Nephron (organoid): ENCODE results near the gene MS4A10.
"Not testable (repeated sequence)": the region's sequence is repeated elsewhere in the genome, so short reads cannot be mapped to it uniquely, and the experiment has no call there.

Experiments used
- H3K27ac Mint-ChIP-seq, 3 experiments: 2 replicates each; pipeline ENCODE4 v1.8.0; 2020; ENCODE audit warnings: mixed read lengths in 3 of 3, mild to moderate bottlenecking in 2 of 3, moderate library complexity in 1 of 3
- H3K27me3 Mint-ChIP-seq: 2 replicates; pipeline ENCODE4 v1.8.0; 2021; ENCODE audit warnings: low read depth, mild to moderate bottlenecking, moderate library complexity, mixed read lengths
- H3K36me3 Mint-ChIP-seq: 2 replicates; pipeline ENCODE4 v1.8.0; 2020; ENCODE audit warnings: low read depth, mixed read lengths
- H3K4me1 Mint-ChIP-seq: 2 replicates; pipeline ENCODE4 v1.8.0; 2020; ENCODE audit warnings: mixed read lengths
- H3K4me3 Mint-ChIP-seq, 3 experiments: 2 replicates each; pipeline ENCODE4 v1.8.0; 2020; ENCODE audit warnings: mild to moderate bottlenecking in 3 of 3, mixed read lengths in 3 of 3, moderate library complexity in 2 of 3
- H3K9me3 Mint-ChIP-seq: 2 replicates; pipeline ENCODE4 v1.8.0; 2020; ENCODE audit warnings: mixed read lengths
- CTCF ChIP-seq, 3 experiments: fragments of 200-600 bp; sonication (generic); IDR thresholded peaks; one replicate each; pipeline ENCODE4 v1.5.0; 2021; ENCODE audit warnings: antibody characterized with exemption in 3 of 3; ENCODE audit not compliant: unreplicated experiment in 3 of 3

The MS4A10 gene

GRCh38 chr11:60821827-60822599 lies 36.9 kb downstream of the MS4A10 start:
- no peak overlapping the region for H3K27ac Mint-ChIP-seq
- H3K9me3 Mint-ChIP-seq: peaks cover 3% of the 10 kb centered on the region
- TF ChIP-seq CTCF (IDR thresholded peaks at IDR 0.05; ENCODE audit: unreplicated experiment in 3 of 3): no peak
- no peaks in the 10 kb centered on the region for H3K4me1 Mint-ChIP-seq
- H3K36me3 Mint-ChIP-seq: no peaks in the 10 kb centered on the region
- no peak overlapping the region for H3K4me3 Mint-ChIP-seq
- peaks cover 7% of the 10 kb centered on the region for H3K27me3 Mint-ChIP-seq

- H3K27me3 Mint-ChIP-seq, H3K27ac Mint-ChIP-seq, H3K36me3 Mint-ChIP-seq, H3K4me1 Mint-ChIP-seq, H3K4me3 Mint-ChIP-seq, H3K9me3 Mint-ChIP-seq: not testable (repeated sequence)
Measured at GRCh38 chr11:60823745-60824306, 38.7 kb downstream of the MS4A10 start.

- no peak for TF ChIP-seq CTCF (IDR thresholded peaks at IDR 0.05; ENCODE audit: unreplicated experiment in 3 of 3)
- H3K27ac Mint-ChIP-seq: no peak overlapping the region
- H3K4me3 Mint-ChIP-seq: no peak overlapping the region
- no peaks in the 10 kb centered on the region for H3K4me1 Mint-ChIP-seq
- H3K36me3 Mint-ChIP-seq: no peaks in the 10 kb centered on the region
- no peaks in the 10 kb centered on the region for H3K9me3 Mint-ChIP-seq
- no peaks in the 10 kb centered on the region for H3K27me3 Mint-ChIP-seq
Measured at GRCh38 chr11:60825118-60825517, 40.0 kb downstream of the MS4A10 start.

GRCh38 chr11:60825790-60826189 lies 40.7 kb downstream of the MS4A10 start:
- H3K27me3 Mint-ChIP-seq: no peaks in the 10 kb centered on the region
- TF ChIP-seq CTCF (IDR thresholded peaks at IDR 0.05; ENCODE audit: unreplicated experiment in 3 of 3): no peak
- no peak overlapping the region for H3K27ac Mint-ChIP-seq
- no peaks in the 10 kb centered on the region for H3K4me1 Mint-ChIP-seq
- H3K36me3 Mint-ChIP-seq: no peaks in the 10 kb centered on the region
- no peaks in the 10 kb centered on the region for H3K9me3 Mint-ChIP-seq
- H3K4me3 Mint-ChIP-seq: no peak overlapping the region

GRCh38 chr11:60830478-60831142 lies 45.5 kb downstream of the MS4A10 start:
- Mint-ChIP-seq H3K27ac (peak overlapping the region in 1 of 3 experiments; percentile 8), H3K27me3 (peaks cover 4% of the 10 kb centered on the region), H3K4me3 (no peak overlapping the region), H3K9me3 (no peaks in the 10 kb centered on the region), H3K36me3 (no peaks in the 10 kb centered on the region), H3K4me1 (no peaks in the 10 kb centered on the region)
- TF ChIP-seq CTCF (IDR thresholded peaks at IDR 0.05; ENCODE audit: unreplicated experiment in 3 of 3): no peak

- no peaks in the 10 kb centered on the region for H3K4me1 Mint-ChIP-seq
- H3K27ac Mint-ChIP-seq: peak overlapping the region in 1 of 3 experiments; percentile 8
- TF ChIP-seq CTCF (IDR thresholded peaks at IDR 0.05; ENCODE audit: unreplicated experiment in 3 of 3): peak; percentile 84 to 92 (median 86)
- H3K27me3 Mint-ChIP-seq: peaks cover 4% of the 10 kb centered on the region
- no peaks in the 10 kb centered on the region for H3K36me3 Mint-ChIP-seq
- H3K4me3 Mint-ChIP-seq: no peak overlapping the region
- no peaks in the 10 kb centered on the region for H3K9me3 Mint-ChIP-seq
Measured at GRCh38 chr11:60831143-60831500, 46.0 kb downstream of the MS4A10 start.
